ENCODE measurements around the gene SKP1.

DNA sequence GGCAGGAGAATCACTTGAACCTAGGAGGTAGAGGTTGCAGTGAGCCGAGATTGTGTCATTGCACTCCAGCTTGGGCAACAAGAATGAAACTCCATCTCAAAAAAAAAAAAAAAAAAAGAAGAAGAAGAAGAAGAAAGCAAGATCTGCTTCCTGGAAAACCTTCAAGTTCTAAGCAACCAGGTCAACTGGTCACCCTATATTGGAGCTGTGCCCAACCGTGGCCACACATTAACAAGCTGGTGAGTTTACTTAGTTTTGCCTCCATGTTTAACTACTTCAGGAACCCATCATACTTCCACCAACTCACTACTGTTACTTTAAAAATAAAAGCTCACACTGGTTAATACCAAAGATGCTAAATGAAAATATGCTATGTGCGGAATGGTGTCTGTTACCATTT is 12.3 kb upstream of the SKP1 start:
- TF ChIP-seq, protein P1, sequence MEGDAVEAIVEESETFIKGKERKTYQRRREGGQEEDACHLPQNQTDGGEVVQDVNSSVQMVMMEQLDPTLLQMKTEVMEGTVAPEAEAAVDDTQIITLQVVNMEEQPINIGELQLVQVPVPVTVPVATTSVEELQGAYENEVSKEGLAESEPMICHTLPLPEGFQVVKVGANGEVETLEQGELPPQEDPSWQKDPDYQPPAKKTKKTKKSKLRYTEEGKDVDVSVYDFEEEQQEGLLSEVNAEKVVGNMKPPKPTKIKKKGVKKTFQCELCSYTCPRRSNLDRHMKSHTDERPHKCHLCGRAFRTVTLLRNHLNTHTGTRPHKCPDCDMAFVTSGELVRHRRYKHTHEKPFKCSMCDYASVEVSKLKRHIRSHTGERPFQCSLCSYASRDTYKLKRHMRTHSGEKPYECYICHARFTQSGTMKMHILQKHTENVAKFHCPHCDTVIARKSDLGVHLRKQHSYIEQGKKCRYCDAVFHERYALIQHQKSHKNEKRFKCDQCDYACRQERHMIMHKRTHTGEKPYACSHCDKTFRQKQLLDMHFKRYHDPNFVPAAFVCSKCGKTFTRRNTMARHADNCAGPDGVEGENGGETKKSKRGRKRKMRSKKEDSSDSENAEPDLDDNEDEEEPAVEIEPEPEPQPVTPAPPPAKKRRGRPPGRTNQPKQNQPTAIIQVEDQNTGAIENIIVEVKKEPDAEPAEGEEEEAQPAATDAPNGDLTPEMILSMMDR (IDR thresholded peaks at IDR 0.05; ENCODE audit: low read length): no peak
- no peak for TF ChIP-seq EZH2 (optimal IDR thresholded peaks at IDR 0.05; ENCODE audit: low read depth, low read length)
- no peak for TF ChIP-seq EZH2phosphoT487 (IDR thresholded peaks at IDR 0.05; ENCODE audit: low read length)

All from MM.1S (cell line).